Progenitor cell of endocrine pancreas (in vitro differentiated cells): ENCODE data around the gene PARP1. TPM values are rescaled to one million over a fixed set of nuclear protein-coding genes. Genes with fewer than 3 reads are reported as not detected.

ENCODE experiments used
- DNase-seq: peaks from one replicate; pipeline ENCODE4 v3.0.0; 2021; ENCODE audit warnings: low spot score; ENCODE audit not compliant: unreplicated experiment
- H3K27ac Mint-ChIP-seq: 2 replicates; pipeline ENCODE4 v1.8.0; 2021; ENCODE audit warnings: mild to moderate bottlenecking, moderate library complexity, mixed read lengths
- H3K27me3 Mint-ChIP-seq: 2 replicates; pipeline ENCODE4 v1.8.0; 2021; ENCODE audit warnings: mixed read lengths
- H3K36me3 Mint-ChIP-seq: 2 replicates; pipeline ENCODE4 v1.8.0; 2022; ENCODE audit warnings: mixed read lengths; ENCODE audit not compliant: insufficient read depth
- H3K4me1 Mint-ChIP-seq: 2 replicates; pipeline ENCODE4 v1.8.0; 2021; ENCODE audit warnings: low read depth, mixed read lengths
- H3K4me3 Mint-ChIP-seq: 2 replicates; pipeline ENCODE4 v1.8.0; 2021; ENCODE audit warnings: low read depth, mild to moderate bottlenecking, moderate library complexity, mixed read lengths
- H3K9me3 Mint-ChIP-seq: 2 replicates; pipeline ENCODE4 v1.8.0; 2021; ENCODE audit warnings: low read depth, mixed read lengths
- CTCF ChIP-seq: fragments of 200-600 bp; sonication (generic); IDR thresholded peaks from one replicate; pipeline ENCODE4 v1.5.0; 2021; ENCODE audit warnings: antibody characterized with exemption, mild to moderate bottlenecking; ENCODE audit not compliant: unreplicated experiment
- total RNA-seq: library from RNA; stranded (reverse); gene quantifications from 2 replicates; pipeline ENCODE4 v1.2.1, GENCODE V29; 2021

PARP1 gene
- total RNA-seq, 1 donor from 2014 or later, result 159 TPM

GRCh38 chr1:226351709-226352108 lies 56.2 kb downstream of the PARP1 start:
- Mint-ChIP-seq H3K4me3 (no peak overlapping the region), H3K36me3 (no peaks in the 10 kb centered on the region), H3K27ac (peak overlapping the region; percentile 52), H3K27me3 (no peaks in the 10 kb centered on the region), H3K9me3 (no peaks in the 10 kb centered on the region), H3K4me1 (peaks cover 8% of the 10 kb centered on the region)
- no peak for DNase-seq
- no peak for TF ChIP-seq CTCF

- no peaks in the 10 kb centered on the region for H3K27me3 Mint-ChIP-seq
- H3K27ac Mint-ChIP-seq, result peak overlapping the region; percentile 5
- no peak for TF ChIP-seq CTCF
- no peaks in the 10 kb centered on the region for H3K9me3 Mint-ChIP-seq
- no peak overlapping the region for H3K4me3 Mint-ChIP-seq
- peaks cover 8% of the 10 kb centered on the region for H3K4me1 Mint-ChIP-seq
- no peak for DNase-seq
- H3K36me3 Mint-ChIP-seq, result no peaks in the 10 kb centered on the region
Observed at GRCh38 chr1:226350519-226350865, 57.4 kb downstream of the PARP1 start.

- no peak for TF ChIP-seq CTCF
- H3K27ac Mint-ChIP-seq, result no peak overlapping the region
- no peaks in the 10 kb centered on the region for H3K27me3 Mint-ChIP-seq
- no peak overlapping the region for H3K4me3 Mint-ChIP-seq
- no peaks in the 10 kb centered on the region for H3K9me3 Mint-ChIP-seq
- no peaks in the 10 kb centered on the region for H3K36me3 Mint-ChIP-seq
- peaks cover 8% of the 10 kb centered on the region for H3K4me1 Mint-ChIP-seq
- no peak for DNase-seq
Observed at GRCh38 chr1:226349801-226350518, 57.9 kb downstream of the PARP1 start.

- Mint-ChIP-seq H3K27ac (no peak overlapping the region), H3K4me3 (no peak overlapping the region), H3K4me1 (peaks cover 8% of the 10 kb centered on the region), H3K9me3 (no peaks in the 10 kb centered on the region), H3K27me3 (no peaks in the 10 kb centered on the region), H3K36me3 (no peaks in the 10 kb centered on the region)
- DNase-seq, result no peak
- no peak for TF ChIP-seq CTCF
Observed at GRCh38 chr1:226349081-226349480, 58.8 kb downstream of the PARP1 start.

GRCh38 chr1:226344441-226345259 lies 63.2 kb downstream of the PARP1 start:
- no peak for TF ChIP-seq CTCF
- DNase-seq, result no peak
- Mint-ChIP-seq H3K4me1 (peaks cover 1% of the 10 kb centered on the region), H3K4me3 (no peak overlapping the region), H3K27ac (peak overlapping the region; percentile 67), H3K27me3 (no peaks in the 10 kb centered on the region), H3K9me3 (peaks cover 11% of the 10 kb centered on the region), H3K36me3 (peaks cover 3% of the 10 kb centered on the region)
